ENCODE results near the gene GIGYF1. TPM values are rescaled to one million over a fixed set of nuclear protein-coding genes. Genes with fewer than 3 reads are reported as not detected.

Gene GIGYF1
- total and polyA plus RNA-seq, 2 of the 13 experiments (the other 11 are each of a cell fraction or from before 2014, with no cell fraction given), result 7.6 to 16.1 TPM

DNA sequence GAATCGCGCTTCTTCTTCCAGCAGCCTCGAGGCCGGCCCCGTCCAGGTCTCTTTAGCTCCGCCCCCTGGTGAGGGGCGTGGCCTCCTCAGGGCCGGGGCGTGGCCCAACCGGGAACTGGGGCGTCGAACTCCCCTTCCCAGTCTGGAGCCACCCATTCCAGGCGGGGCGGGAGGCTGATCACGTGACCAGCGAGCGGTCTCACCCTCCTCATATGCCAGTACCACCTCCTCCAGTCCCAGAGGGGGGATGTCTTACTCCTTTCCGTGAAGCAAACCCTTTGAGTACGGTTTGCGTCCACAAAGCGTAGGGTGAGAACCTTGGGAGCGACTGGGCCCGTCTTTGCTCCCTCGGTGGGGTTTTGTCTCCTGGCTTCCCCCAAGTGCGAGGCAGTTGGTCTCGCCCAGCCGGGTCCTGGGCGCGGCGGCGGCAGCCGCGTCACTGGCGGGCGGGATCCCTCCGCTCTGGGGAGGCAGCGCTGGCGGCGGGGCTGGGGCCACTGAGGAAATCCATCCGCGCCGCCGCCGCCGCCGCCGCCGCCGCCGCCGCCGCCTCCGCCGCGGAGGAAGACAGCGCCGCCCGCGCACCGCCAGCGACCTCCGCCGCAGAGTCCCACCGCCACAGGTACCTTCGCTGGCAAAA is 20.6 kb downstream of the GIGYF1 start, which contains the start of gene GNB2 (continued):
- TF ChIP-seq ELF4 (CRISPR knock-in tag; IDR thresholded peaks at IDR 0.05; ENCODE audit: borderline replicate concordance), result no peak
- 0 out of 2 replicates have a peak, but pooled peaks have one; percentile 49 for TF ChIP-seq TBX2 (CRISPR knock-in tag; IDR thresholded peaks at IDR 0.05; ENCODE audit: borderline replicate concordance)
- TF ChIP-seq MAZ (IDR thresholded peaks at IDR 0.05; ENCODE audit: borderline replicate concordance, low read depth, low read length), result no peak; the same call in 1 of the 2 replicates
- peak; percentile 85; the same call in 1 of the 2 replicates for TF ChIP-seq MAZ (CRISPR knock-in tag; IDR thresholded peaks at IDR 0.05; ENCODE audit: low read depth)
- peak; percentile 79 for TF ChIP-seq KMT2B (CRISPR knock-in tag; IDR thresholded peaks at IDR 0.05)
- TF ChIP-seq MEF2D (CRISPR knock-in tag; IDR thresholded peaks at IDR 0.05), result peak; percentile 74
- no peak for TF ChIP-seq ZNF570 (CRISPR knock-in tag; IDR thresholded peaks at IDR 0.05; ENCODE audit: borderline replicate concordance)
- no peak; the same call in none of the 2 replicates for TF ChIP-seq MED1 (CRISPR knock-in tag; IDR thresholded peaks at IDR 0.05)
- TF ChIP-seq KMT2A (CRISPR knock-in tag; IDR thresholded peaks at IDR 0.05), result peak; percentile 38; the same call in 1 of the 2 replicates
- TF ChIP-seq HNRNPLL (IDR thresholded peaks at IDR 0.05; ENCODE audit: low read depth, low read length, poor library complexity, severe bottlenecking), result peak; percentile 80
- TF ChIP-seq, protein P1, sequence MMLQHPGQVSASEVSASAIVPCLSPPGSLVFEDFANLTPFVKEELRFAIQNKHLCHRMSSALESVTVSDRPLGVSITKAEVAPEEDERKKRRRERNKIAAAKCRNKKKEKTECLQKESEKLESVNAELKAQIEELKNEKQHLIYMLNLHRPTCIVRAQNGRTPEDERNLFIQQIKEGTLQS (CRISPR knock-in tag; IDR thresholded peaks at IDR 0.05), result no peak; the same call in 1 of the 2 replicates
- no peak for TF ChIP-seq SRY (CRISPR knock-in tag; IDR thresholded peaks at IDR 0.05)
- TF ChIP-seq, protein P2, sequence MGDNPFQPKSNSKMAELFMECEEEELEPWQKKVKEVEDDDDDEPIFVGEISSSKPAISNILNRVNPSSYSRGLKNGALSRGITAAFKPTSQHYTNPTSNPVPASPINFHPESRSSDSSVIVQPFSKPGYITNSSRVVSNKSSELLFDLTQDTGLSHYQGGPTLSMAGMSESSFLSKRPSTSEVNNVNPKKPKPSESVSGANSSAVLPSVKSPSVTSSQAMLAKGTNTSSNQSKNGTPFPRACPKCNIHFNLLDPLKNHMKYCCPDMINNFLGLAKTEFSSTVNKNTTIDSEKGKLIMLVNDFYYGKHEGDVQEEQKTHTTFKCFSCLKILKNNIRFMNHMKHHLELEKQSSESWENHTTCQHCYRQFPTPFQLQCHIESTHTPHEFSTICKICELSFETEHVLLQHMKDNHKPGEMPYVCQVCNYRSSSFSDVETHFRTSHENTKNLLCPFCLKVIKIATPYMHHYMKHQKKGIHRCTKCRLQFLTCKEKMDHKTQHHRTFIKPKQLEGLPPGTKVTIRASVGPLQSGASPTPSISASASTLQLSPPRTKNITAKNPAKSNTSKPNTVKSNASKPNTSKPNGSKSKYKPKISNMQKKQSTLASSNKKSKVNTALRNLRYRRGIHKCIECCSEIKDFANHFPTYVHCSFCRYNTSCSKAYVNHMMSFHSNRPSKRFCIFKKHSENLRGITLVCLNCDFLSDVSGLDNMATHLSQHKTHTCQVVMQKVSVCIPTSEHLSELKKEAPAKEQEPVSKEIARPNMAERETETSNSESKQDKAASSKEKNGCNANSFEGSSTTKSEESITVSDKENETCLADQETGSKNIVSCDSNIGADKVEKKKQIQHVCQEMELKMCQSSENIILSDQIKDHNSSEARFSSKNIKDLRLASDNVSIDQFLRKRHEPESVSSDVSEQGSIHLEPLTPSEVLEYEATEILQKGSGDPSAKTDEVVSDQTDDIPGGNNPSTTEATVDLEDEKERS (CRISPR knock-in tag; IDR thresholded peaks at IDR 0.05), result no peak
- TF ChIP-seq, protein P3, sequence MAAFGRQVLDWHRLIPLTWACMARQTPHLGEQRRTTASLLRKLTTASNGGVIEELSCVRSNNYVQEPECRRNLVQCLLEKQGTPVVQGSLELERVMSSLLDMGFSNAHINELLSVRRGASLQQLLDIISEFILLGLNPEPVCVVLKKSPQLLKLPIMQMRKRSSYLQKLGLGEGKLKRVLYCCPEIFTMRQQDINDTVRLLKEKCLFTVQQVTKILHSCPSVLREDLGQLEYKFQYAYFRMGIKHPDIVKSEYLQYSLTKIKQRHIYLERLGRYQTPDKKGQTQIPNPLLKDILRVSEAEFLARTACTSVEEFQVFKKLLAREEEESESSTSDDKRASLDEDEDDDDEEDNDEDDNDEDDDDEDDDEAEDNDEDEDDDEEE (CRISPR knock-in tag; IDR thresholded peaks at IDR 0.05), result no peak
- TF ChIP-seq POLR2A (IDR thresholded peaks at IDR 0.05; ENCODE audit: insufficient read depth in 1 of 2, low read depth in 2 of 2, low read length in 2 of 2), result peak in 1 of 2 experiments; percentile 58; a peak in 1 of 4 replicates
- peak; percentile 79 for TF ChIP-seq SMAD3 (CRISPR knock-in tag; IDR thresholded peaks at IDR 0.05)
- TF ChIP-seq HIVEP1 (CRISPR knock-in tag; IDR thresholded peaks at IDR 0.05), result peak; percentile 36; the same call in 1 of the 2 replicates
- no peak for TF ChIP-seq ZNF232 (CRISPR knock-in tag; IDR thresholded peaks at IDR 0.05; ENCODE audit: borderline replicate concordance)
- no peak for TF ChIP-seq NAIF1 (CRISPR knock-in tag; IDR thresholded peaks at IDR 0.05; ENCODE audit: borderline replicate concordance)
- TF ChIP-seq, protein P4, sequence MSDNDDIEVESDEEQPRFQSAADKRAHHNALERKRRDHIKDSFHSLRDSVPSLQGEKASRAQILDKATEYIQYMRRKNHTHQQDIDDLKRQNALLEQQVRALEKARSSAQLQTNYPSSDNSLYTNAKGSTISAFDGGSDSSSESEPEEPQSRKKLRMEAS (IDR thresholded peaks at IDR 0.05), result peak; percentile 75
- TF ChIP-seq ZNF768 (CRISPR knock-in tag; IDR thresholded peaks at IDR 0.05), result peak; percentile 27; the same call in 1 of the 2 replicates
- no peak for TF ChIP-seq ARHGAP35 (CRISPR knock-in tag; IDR thresholded peaks at IDR 0.05; ENCODE audit: borderline replicate concordance)
- TF ChIP-seq REPIN1 (CRISPR knock-in tag; IDR thresholded peaks at IDR 0.05; ENCODE audit: borderline replicate concordance, low read depth), result peak; percentile 29; the same call in 1 of the 2 replicates
- peak; percentile 58 for TF ChIP-seq PHF8 (CRISPR knock-in tag; IDR thresholded peaks at IDR 0.05)
- no peak for TF ChIP-seq SNRNP70 (IDR thresholded peaks at IDR 0.05; ENCODE audit: low read depth, low read length)

Data from HepG2 (cell line).